HCT116 (cell line): ENCODE measurements around the gene ISCA1. TPM values are rescaled to one million over a fixed set of nuclear protein-coding genes. Genes with fewer than 3 reads are reported as not detected.

Source experiments
- ATAC-seq: fragments of 200-7000 bp; cut with Tn5 transposase; 2 replicates; pipeline ENCODE4 v1.9.1; 2020; ENCODE audit warnings: mild to moderate bottlenecking, moderate library complexity
- BruUV-seq: library from RNA; stranded (reverse); fragments of 400-500 nt; replicated peaks from 2 replicates; lab custom pipeline; 2021; lab: Mats Ljungman, UMichigan
- CTCF ChIA-PET: fragments of 300-600 bp; sonication (Branson Sonifier 250); formaldehyde crosslinking; loops from one replicate; lab custom pipeline; 2021; ENCODE audit warnings: antibody characterized with exemption; lab: Charles Lee
- POLR2A ChIA-PET: fragments of 300-600, 350-600 bp; sonication (Branson Sonifier 250); formaldehyde crosslinking; loops from one replicate; lab custom pipeline; 2021; ENCODE audit warnings: antibody characterized with exemption; lab: Charles Lee
- RAD21 ChIA-PET, 2 experiments: fragments of 300-600 bp; sonication (Branson Sonifier 250); formaldehyde crosslinking; loops; one replicate each; lab custom pipeline; 2023; ENCODE audit warnings: low total read pairs in 2 of 2; ENCODE audit not compliant: uncharacterized antibody in 2 of 2, unreplicated experiment in 2 of 2, low non-redundant PET in 1 of 2; lab: Charles Lee
- DNase-seq: peaks from one replicate; pipeline ENCODE4 v3.0.0-alpha.2; 2010; ENCODE audit warnings: low read depth, low spot score
- H2AFZ ChIP-seq: fragments of 200-600 bp; shearing (Covaris generic), sonication (generic); 2 replicates; pipeline ENCODE4 v1.6.1; 2017; ENCODE audit warnings: low read depth, mixed run types, mixed read lengths, antibody characterized with exemption, low read length; ENCODE audit not compliant: poor library complexity, severe bottlenecking
- H3K27ac ChIP-seq: 2 replicates; pipeline ENCODE4 v1.5.1; 2012; ENCODE audit warnings: low read depth, low read length
- H3K27me3 ChIP-seq: fragments of 200-600 bp; sonication (generic); 2 replicates; pipeline ENCODE4 v1.6.1; 2016; ENCODE audit warnings: mixed run types, low read length, mixed read lengths; ENCODE audit not compliant: insufficient read depth
- H3K36me3 ChIP-seq, 2 experiments: fragments of 200-500 bp in 1 of 2; fragments of 200-600 bp in 1 of 2; sonication (Bioruptor generic) in 1 of 2; sonication (generic) in 1 of 2; 2 replicates each; pipeline versions ENCODE4 v1.5.1 to v1.6.1; 2014 to 2016; ENCODE audit warnings: low read length in 2 of 2, inconsistent platforms in 1 of 2, mixed read lengths in 1 of 2, mixed run types in 1 of 2; ENCODE audit not compliant: insufficient read depth in 2 of 2, control insufficient read depth in 1 of 2
- H3K4me1 ChIP-seq, 2 experiments: fragments of 200-600 bp in 1 of 2; sonication (generic) in 1 of 2; 2 replicates each; pipeline versions ENCODE4 v1.5.1 to v1.6.1; 2012 to 2017; ENCODE audit warnings: low read length in 2 of 2, inconsistent platforms in 1 of 2, mild to moderate bottlenecking in 1 of 2, mixed read lengths in 1 of 2, mixed run types in 1 of 2, moderate library complexity in 1 of 2; ENCODE audit not compliant: insufficient read depth in 2 of 2, control insufficient read depth in 1 of 2
- H3K4me2 ChIP-seq: fragments of 200-600 bp; sonication (generic); 2 replicates; pipeline ENCODE4 v1.6.1; 2017; ENCODE audit warnings: mixed run types, low read length, mixed read lengths
- H3K4me3 ChIP-seq, 2 experiments: fragments of 200-600 bp in 1 of 2; sonication (generic) in 1 of 2; replicated peaks in 1 of 2; 2 replicates each; pipeline ENCODE4 v1.5.1; 2011 to 2016; ENCODE audit warnings: low read length in 2 of 2, control low read depth in 1 of 2, low read depth in 1 of 2, mild to moderate bottlenecking in 1 of 2, mixed read lengths in 1 of 2, mixed run types in 1 of 2
- H3K79me2 ChIP-seq: fragments of 200-600 bp; sonication (generic); 2 replicates; pipeline ENCODE4 v1.6.1; 2017; ENCODE audit warnings: mild to moderate bottlenecking, mixed run types, low read length, moderate library complexity, mixed read lengths; ENCODE audit not compliant: insufficient read depth
- H3K9ac ChIP-seq: fragments of 200-600 bp; sonication (generic); 2 replicates; pipeline ENCODE4 v1.6.1; 2016; ENCODE audit warnings: low read length, mixed read lengths
- H3K9me2 ChIP-seq: fragments of 200-600 bp; sonication (generic), shearing (Covaris generic); 2 replicates; pipeline ENCODE4 v1.6.1; 2017; ENCODE audit warnings: mixed run types, mild to moderate bottlenecking, moderate library complexity; ENCODE audit not compliant: insufficient read depth
- H3K9me3 ChIP-seq, 2 experiments: fragments of 200-500 bp in 1 of 2; fragments of 200-600 bp in 1 of 2; sonication (Bioruptor generic) in 1 of 2; sonication (generic) in 1 of 2; 2 replicates each; pipeline ENCODE4 v1.6.1; 2014 to 2017; ENCODE audit warnings: low read length in 2 of 2, mixed read lengths in 2 of 2, inconsistent platforms in 1 of 2, low read depth in 1 of 2, mild to moderate bottlenecking in 1 of 2, mixed run types in 1 of 2, moderate library complexity in 1 of 2; ENCODE audit not compliant: control insufficient read depth in 1 of 2, insufficient read depth in 1 of 2
- H4K20me1 ChIP-seq: fragments of 200-600 bp; sonication (generic), shearing (Covaris generic); 2 replicates; pipeline ENCODE4 v1.6.1; 2017; ENCODE audit warnings: mixed run types, mild to moderate bottlenecking, moderate library complexity; ENCODE audit not compliant: insufficient read depth
- EZH2phosphoT487 ChIP-seq: fragments of 200-600 bp; IDR thresholded peaks from 2 replicates; pipeline ENCODE4 v1.6.1; 2018; ENCODE audit warnings: antibody characterized with exemption, borderline replicate concordance
- RAD21 ChIP-seq: IDR thresholded peaks from 2 replicates; pipeline ENCODE4 v1.6.1; 2012; ENCODE audit warnings: low read depth, mild to moderate bottlenecking
- SIN3A ChIP-seq: IDR thresholded peaks from 2 replicates; pipeline ENCODE4 v1.6.1; 2012; ENCODE audit warnings: low read depth
- SP1 ChIP-seq: IDR thresholded peaks from 2 replicates; pipeline ENCODE4 v1.6.1; 2012; ENCODE audit warnings: low read depth
- intact Hi-C: fragments of 100-400 bp; cut with micrococcal nuclease; formaldehyde crosslinking; loops from 2 replicates; pipeline ENCODE4 v1.10.0; 2022
- total RNA-seq: library from RNA; stranded (reverse); gene quantifications from one replicate; pipeline ENCODE4 v1.2.1, GENCODE V29; 2021; ENCODE audit not compliant: unreplicated experiment

The ISCA1 gene
- total RNA-seq, 1 experiment from 2014 or later: 25.7 TPM

DNA sequence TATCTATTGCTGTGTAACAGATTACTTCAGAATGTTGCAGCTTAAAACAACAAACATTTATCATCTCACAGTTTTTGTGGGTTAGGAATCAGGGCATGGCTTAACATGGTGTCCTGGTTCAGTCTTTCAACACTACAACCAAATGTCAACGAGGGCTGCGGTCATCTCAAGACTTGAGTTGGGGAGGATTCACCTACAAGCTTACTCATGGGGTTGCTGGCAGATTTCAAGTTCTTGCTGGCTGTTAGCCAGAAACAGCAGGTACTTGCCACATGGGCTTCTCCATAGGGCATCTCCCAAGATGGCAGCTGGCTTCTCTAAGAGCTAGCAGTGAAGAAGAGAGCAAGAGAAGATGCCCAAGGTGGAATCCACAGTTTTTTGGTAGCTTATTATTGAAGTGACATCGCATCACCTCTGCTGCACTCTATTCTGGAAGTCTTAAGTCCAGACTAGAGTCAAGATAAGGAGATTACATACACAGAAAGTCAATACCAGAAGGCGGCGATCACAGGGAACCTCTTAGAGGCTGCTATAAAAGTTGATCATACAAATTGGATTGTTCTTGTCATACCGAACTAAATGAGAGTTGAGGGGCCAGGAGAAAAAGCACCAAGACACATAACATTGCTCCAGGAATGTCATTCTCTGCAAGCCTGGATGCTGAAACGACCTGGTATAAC, 65.1 kb downstream of the ISCA1 start:
- no peaks in the 10 kb centered on the region for H4K20me1 ChIP-seq
- ChIA-PET RAD21 (no interaction called here), POLR2A (interaction anchor here (0.6 kb wide), 1 partner anchor 15 kb away, joined by 4 read pairs; no protein-coding TSS in a partner anchor), CTCF (no interaction called here)
- H3K9ac ChIP-seq: no peak overlapping the region
- no peaks in the 10 kb centered on the region for H3K27me3 ChIP-seq
- ATAC-seq: no peak
- intact Hi-C loops: no loop called here
- no peaks in the 10 kb centered on the region for H3K9me2 ChIP-seq
- no peaks in the 10 kb centered on the region for H3K79me2 ChIP-seq
- no peaks in the 10 kb centered on the region for H3K36me3 ChIP-seq
- BruUV-seq: no TSS peak
- no peak overlapping the region for H3K4me2 ChIP-seq
- H3K9me3 ChIP-seq: no peaks in the 10 kb centered on the region
- H2AFZ ChIP-seq: no peak overlapping the region
- TF ChIP-seq SP1: no peak
- no peak for TF ChIP-seq SIN3A
- TF ChIP-seq RAD21: no peak
- TF ChIP-seq EZH2phosphoT487: no peak
- H3K4me3 ChIP-seq: no peak overlapping the region
- DNase-seq: no peak
- H3K4me1 ChIP-seq: no peaks in the 10 kb centered on the region
- no peak overlapping the region for H3K27ac ChIP-seq

Other genes starting within 250 kb of the ISCA1 start
- 69.8 TPM for gene GOLM1, start 183.0 kb downstream of the ISCA1 start, total RNA-seq
- gene C9orf153, start 22.9 kb downstream of the ISCA1 start, total RNA-seq: not detected
- 23.1 TPM for gene TUT7, start 71.9 kb upstream of the ISCA1 start, total RNA-seq